Ovary (tissue), 9 donors: Measurements from ENCODE around the gene ARHGEF12. TPM values are rescaled to one million over a fixed set of nuclear protein-coding genes. Genes with fewer than 3 reads are reported as not detected.
A peak's percentile ranks its signal among the peaks of the same experiment; 100 is the strongest.

ENCODE experiments used
- DNase-seq, 5 donors: peaks; one replicate each; pipeline ENCODE4 v3.0.0-alpha.2; 2019 to 2020
- H3K27ac ChIP-seq, 2 donors: fragments of 200-600 bp; one replicate each; pipeline versions ENCODE4 v1.5.1 to v1.8.0; 2019 to 2022
- H3K27me3 ChIP-seq: fragments of 200-600 bp; one replicate; pipeline ENCODE4 v1.8.0; 2022
- H3K36me3 ChIP-seq: fragments of 200-600 bp; sonication (generic); one replicate; pipeline ENCODE4 v1.5.1; 2019
- H3K4me1 ChIP-seq: one replicate; pipeline ENCODE4 v1.8.1; 2013; ENCODE audit warnings: mild to moderate bottlenecking, moderate library complexity; ENCODE audit not compliant: insufficient read depth
- H3K4me3 ChIP-seq: fragments of 200-600 bp; sonication (generic); one replicate; pipeline ENCODE4 v1.5.1; 2017
- H3K9me3 ChIP-seq, 2 donors: fragments of 200-600 bp in 1 of 2; sonication (generic) in 1 of 2; one replicate each; pipeline versions ENCODE4 v1.5.1 to v1.8.1; 2013 to 2019; ENCODE audit warnings: mild to moderate bottlenecking in 1 of 2, moderate library complexity in 1 of 2
- EP300 ChIP-seq: sonication (generic); formaldehyde crosslinking; IDR thresholded peaks from one replicate; pipeline ENCODE4 v1.6.1; 2017; ENCODE audit warnings: antibody characterized with exemption
- POLR2A ChIP-seq: fragments of 450-650 bp; IDR thresholded peaks from one replicate; pipeline ENCODE4 v1.6.1; 2017; ENCODE audit warnings: antibody characterized with exemption, mild to moderate bottlenecking, moderate library complexity
- WGBS, 3 donors: extraction: QIAGEN DNeasy Blood & Tissue Kit in 1 of 3; methylation state at CpG; one replicate each; pipeline versions ENCODE4 v1.1.5 to v1.1.7; 2013 to 2017; 5-methylcytosine and 5-hydroxymethylcytosine counted together
- intact Hi-C, 4 donors: fragments of 100-400 bp; cut with DNase I; formaldehyde crosslinking; loops; one replicate each; pipeline versions ENCODE4 v1.11.0 to v1.15.1; 2022 to 2023
- polyA plus RNA-seq, 2 donors: library from polyadenylated mRNA; stranded (reverse); fragments of 200-250 nt in 1 of 2; fragments of 350-450 nt in 1 of 2; fragmentation: Illumina TruSeq in 1 of 2; extraction: RNeasy Lipid Tissue Mini Kit (QIAGEN cat#74804) in 1 of 2; gene quantifications; one replicate each; pipeline ENCODE4 v1.2.3, GENCODE V29; 2013 to 2014
- total RNA-seq, 7 donors: library from RNA; depleted of rRNA in 2 of 7; stranded (reverse); fragments of >200 nt in 2 of 7; fragmentation: NEBNext Ultra II Directional in 3 of 7; extraction: Animal tissue kit (Norgen Biotek cat#: 25700) in 3 of 7; gene quantifications; one replicate each; pipeline versions ENCODE4 v1.1.0 to v1.2.4, GENCODE V29; 2016 to 2023
- TF ChIP-seq, protein P1 (sequence below), 3 donors: fragments of 450-650 bp in 2 of 3; fragments of 200-600 bp in 1 of 3; IDR thresholded peaks; one replicate each; pipeline versions ENCODE4 v1.5.1 to v1.8.0; 2016 to 2022; ENCODE audit warnings: antibody characterized with exemption in 3 of 3, mild to moderate bottlenecking in 1 of 3
- donor health status: DM: no; HTN: no; CAD: no; lungs with moderate emphysema.
- donor health status: DM: no; HTN: no; CAD: no.
- donor health status: Bipolar disorder and iron deficiency.
- donor health status: DM: yes; HTN: yes; CAD: no.
- donor health status: DM: no; HTN: no; CAD: no.
- donor health status: DM: yes; HTN: yes; CAD: no.

ARHGEF12 gene
- total and polyA plus RNA-seq, 9 donors = 22.1 to 92.9 (median 69.3) TPM

- intact Hi-C loops = loop anchor here in 3 of 4 donors (10.0 kb wide), 1 partner anchor 102 kb away; no protein-coding TSS in a partner anchor
- WGBS, 3 donors = 79 to 88% (median 79%) methylated on average over 5 of the region's 5 CpGs
- DNase-seq = no peak
- no peak overlapping the region for H3K4me3 ChIP-seq
- peaks cover 5% of the 10 kb centered on the region for H3K4me1 ChIP-seq
- H3K27ac ChIP-seq = no peak overlapping the region
- no peaks in the 10 kb centered on the region for H3K27me3 ChIP-seq
- H3K9me3 ChIP-seq = no peaks in the 10 kb centered on the region
- no peaks in the 10 kb centered on the region for H3K36me3 ChIP-seq
- TF ChIP-seq EP300 = no peak
- TF ChIP-seq, protein P1, sequence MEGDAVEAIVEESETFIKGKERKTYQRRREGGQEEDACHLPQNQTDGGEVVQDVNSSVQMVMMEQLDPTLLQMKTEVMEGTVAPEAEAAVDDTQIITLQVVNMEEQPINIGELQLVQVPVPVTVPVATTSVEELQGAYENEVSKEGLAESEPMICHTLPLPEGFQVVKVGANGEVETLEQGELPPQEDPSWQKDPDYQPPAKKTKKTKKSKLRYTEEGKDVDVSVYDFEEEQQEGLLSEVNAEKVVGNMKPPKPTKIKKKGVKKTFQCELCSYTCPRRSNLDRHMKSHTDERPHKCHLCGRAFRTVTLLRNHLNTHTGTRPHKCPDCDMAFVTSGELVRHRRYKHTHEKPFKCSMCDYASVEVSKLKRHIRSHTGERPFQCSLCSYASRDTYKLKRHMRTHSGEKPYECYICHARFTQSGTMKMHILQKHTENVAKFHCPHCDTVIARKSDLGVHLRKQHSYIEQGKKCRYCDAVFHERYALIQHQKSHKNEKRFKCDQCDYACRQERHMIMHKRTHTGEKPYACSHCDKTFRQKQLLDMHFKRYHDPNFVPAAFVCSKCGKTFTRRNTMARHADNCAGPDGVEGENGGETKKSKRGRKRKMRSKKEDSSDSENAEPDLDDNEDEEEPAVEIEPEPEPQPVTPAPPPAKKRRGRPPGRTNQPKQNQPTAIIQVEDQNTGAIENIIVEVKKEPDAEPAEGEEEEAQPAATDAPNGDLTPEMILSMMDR (IDR thresholded peaks at IDR 0.05) = no peak
- TF ChIP-seq POLR2A = no peak
Observed at GRCh38 chr11:120332822-120333716, 3.1 kb upstream of the ARHGEF12 start.

GRCh38 chr11:120333801-120334200, 2.4 kb upstream of the ARHGEF12 start:
- Histone ChIP-seq H3K27ac (no peak overlapping the region), H3K4me3 (no peak overlapping the region), H3K9me3 (no peaks in the 10 kb centered on the region), H3K4me1 (peaks cover 5% of the 10 kb centered on the region), H3K27me3 (no peaks in the 10 kb centered on the region), H3K36me3 (no peaks in the 10 kb centered on the region)
- intact Hi-C loops = loop anchor here in 3 of 4 donors (10.0 kb wide), 1 partner anchor 101 kb away; no protein-coding TSS in a partner anchor
- 73 to 93% (median 78%) methylated on average over 1 of the region's 1 CpG for WGBS, 3 donors
- no peak for DNase-seq
- no peak for TF ChIP-seq POLR2A
- TF ChIP-seq EP300 = no peak
- TF ChIP-seq, protein P1 (IDR thresholded peaks at IDR 0.05) = no peak

DNA sequence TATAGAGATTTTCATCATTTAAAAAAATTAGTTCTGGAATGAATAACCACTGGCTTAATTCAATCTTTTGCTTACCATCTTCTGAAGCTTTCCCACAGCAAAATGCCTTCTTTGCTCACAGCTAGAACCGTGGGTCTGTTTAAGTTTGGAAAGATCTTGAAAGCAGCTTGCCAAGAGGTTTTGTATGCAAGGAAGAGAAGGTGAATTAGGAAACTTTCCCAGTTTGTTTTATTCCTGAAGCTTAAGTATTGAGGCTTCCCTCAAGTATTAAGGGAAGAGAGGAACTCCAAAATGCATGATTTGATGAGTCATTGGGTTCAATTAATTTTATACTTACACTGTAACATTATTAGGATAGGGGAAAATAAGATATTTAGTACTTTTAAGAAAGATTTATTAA, 1.9 kb upstream of the ARHGEF12 start:
- intact Hi-C loops = loop anchor here in 3 of 4 donors (10.0 kb wide), 1 partner anchor 100 kb away; no protein-coding TSS in a partner anchor

DNA sequence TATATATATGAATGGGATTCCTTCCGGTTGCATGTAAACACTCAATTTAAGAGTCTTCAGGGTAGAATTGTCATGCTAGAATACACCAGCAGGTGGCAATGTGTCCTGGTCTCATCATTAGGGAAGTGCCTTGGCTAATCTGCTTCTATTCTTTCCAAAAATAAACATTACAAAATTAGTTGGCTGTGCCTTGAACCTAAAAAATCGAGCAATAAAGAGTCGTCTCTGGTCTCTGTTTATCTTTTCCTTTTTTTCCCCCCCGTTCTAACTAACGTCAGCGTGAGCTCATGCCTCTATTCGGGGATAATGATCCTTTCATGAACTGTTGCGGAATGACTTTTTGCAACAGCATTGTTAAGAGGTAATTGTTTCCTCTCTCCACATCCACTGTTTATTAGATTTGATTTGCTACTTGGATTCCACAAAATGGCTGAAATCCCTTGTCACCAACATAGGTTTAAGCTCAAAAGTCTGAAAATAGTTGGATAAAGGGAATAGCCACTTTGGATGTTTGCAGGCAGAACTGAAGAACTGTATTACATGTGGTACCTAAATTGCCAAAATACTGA, 1.2 kb upstream of the ARHGEF12 start:
- peak; percentile 50 for TF ChIP-seq POLR2A
- peak; percentile 74 for TF ChIP-seq EP300
- TF ChIP-seq, protein P1 (IDR thresholded peaks at IDR 0.05) = peak; percentile 42 to 68 (median 54)
- Histone ChIP-seq H3K27me3 (no peaks in the 10 kb centered on the region), H3K36me3 (no peaks in the 10 kb centered on the region), H3K9me3 (no peaks in the 10 kb centered on the region), H3K27ac (peak overlapping the region; percentile 93 to 95), H3K4me1 (peaks cover 7% of the 10 kb centered on the region), H3K4me3 (peak overlapping the region; percentile 67)
- intact Hi-C loops = loop anchor here in 3 of 4 donors (10.0 kb wide), 1 partner anchor 100 kb away; no protein-coding TSS in a partner anchor
- peak in 3 of 5 donors; percentile 53 to 81 (median 64) for DNase-seq
- WGBS, 3 donors = 1% methylated on average over 8 of the region's 8 CpGs

More for the DNA sequence above, 1.9 kb upstream of the ARHGEF12 start:
- Histone ChIP-seq H3K4me1 (peaks cover 5% of the 10 kb centered on the region), H3K27me3 (no peaks in the 10 kb centered on the region), H3K36me3 (no peaks in the 10 kb centered on the region), H3K4me3 (no peak overlapping the region), H3K9me3 (no peaks in the 10 kb centered on the region), H3K27ac (no peak overlapping the region)
- 27 to 39% (median 29%) methylated on average over 1 of the region's 1 CpG for WGBS, 3 donors
- TF ChIP-seq, protein P1 (IDR thresholded peaks at IDR 0.05) = no peak
- no peak for TF ChIP-seq EP300
- TF ChIP-seq POLR2A = no peak
- no peak for DNase-seq
